NCI-H226 (cell line): ENCODE measurements around the gene GADD45GIP1.

Source experiments
- DNase-seq: peaks from one replicate; pipeline ENCODE4 v3.0.0-alpha.2; 2015

Gene GADD45GIP1

GRCh38 chr19:12956446-12957388 lies at the start of gene GADD45GIP1:
TSS of gene GADD45GIP1 (minus strand) at chr19:12957223. CDS start at chr19:12957212, 11 bp downstream.
- DNase-seq, result peak; percentile 69

DNA sequence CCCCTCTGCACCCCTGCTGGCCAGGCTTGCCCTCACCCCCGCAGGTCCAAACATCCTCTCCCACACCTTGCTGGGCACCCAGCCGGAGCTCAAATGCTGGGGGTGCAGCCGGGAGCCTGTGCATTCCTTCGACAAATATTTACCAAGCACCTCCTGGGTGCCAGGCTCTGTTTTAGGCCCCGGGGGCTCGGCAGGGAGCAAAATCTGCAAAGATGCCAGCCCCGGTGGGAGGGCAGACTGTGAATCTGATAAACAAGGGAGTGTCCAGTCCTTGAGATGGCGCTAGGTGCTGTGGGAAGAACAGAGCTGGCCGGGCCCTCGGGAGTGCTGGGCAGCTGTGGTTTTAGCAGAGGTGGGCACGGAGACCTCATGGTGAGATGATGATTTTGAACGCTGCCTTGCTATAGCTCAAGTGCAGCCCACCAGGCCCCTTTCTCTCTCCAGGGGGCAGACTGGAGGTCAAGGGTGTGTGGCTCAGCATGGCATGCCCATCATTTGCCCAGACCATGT lies 48.9 kb upstream of the GADD45GIP1 start:
- no peak for DNase-seq

- no peak for DNase-seq
Measured at GRCh38 chr19:13005253-13005652, 48.2 kb upstream of the GADD45GIP1 start.

GRCh38 chr19:13004273-13004672 lies 47.2 kb upstream of the GADD45GIP1 start:
- no peak for DNase-seq

DNA sequence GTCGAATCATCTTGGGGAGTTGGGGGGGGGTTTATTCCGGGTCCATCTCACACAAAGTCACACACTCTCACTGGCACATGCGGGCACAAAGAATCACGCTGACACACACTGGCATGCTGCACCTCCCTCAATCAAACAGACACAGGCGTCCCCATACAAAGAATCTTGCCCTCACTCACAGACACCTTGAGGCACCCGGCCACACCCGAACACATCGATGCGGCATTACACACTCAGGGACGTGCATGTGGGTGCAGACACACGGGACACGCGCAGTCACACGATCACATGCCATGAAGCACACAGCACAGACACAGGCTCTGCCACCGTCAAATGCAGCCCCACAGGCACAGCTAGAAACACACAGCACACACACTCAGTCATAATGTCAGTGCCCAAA lies 46.1 kb upstream of the GADD45GIP1 start:
- no peak for DNase-seq

GRCh38 chr19:13002166-13002898 lies 45.3 kb upstream of the GADD45GIP1 start:
- DNase-seq, result no peak

GRCh38 chr19:13001502-13002165 lies 44.6 kb upstream of the GADD45GIP1 start:
- DNase-seq, result no peak

DNA sequence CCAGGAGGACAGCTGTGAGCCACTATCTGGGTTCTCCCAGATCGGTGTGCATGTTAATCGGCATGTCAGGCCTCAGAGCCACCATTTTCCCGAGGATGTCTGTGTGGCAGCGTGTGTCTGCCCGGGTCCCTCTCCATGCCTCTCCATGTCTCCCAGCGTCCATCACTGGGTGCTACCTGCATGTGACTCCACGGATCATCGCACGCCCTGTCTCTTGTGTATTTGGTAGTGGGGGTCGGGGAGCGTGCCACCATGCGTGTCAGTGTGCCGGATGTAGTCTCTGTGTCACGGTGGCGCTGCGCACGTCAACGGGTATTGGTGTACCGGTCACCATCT lies 44.1 kb upstream of the GADD45GIP1 start:
- DNase-seq, result no peak

- no peak for DNase-seq
Measured at GRCh38 chr19:12997967-12998940, 41.2 kb upstream of the GADD45GIP1 start.

DNA sequence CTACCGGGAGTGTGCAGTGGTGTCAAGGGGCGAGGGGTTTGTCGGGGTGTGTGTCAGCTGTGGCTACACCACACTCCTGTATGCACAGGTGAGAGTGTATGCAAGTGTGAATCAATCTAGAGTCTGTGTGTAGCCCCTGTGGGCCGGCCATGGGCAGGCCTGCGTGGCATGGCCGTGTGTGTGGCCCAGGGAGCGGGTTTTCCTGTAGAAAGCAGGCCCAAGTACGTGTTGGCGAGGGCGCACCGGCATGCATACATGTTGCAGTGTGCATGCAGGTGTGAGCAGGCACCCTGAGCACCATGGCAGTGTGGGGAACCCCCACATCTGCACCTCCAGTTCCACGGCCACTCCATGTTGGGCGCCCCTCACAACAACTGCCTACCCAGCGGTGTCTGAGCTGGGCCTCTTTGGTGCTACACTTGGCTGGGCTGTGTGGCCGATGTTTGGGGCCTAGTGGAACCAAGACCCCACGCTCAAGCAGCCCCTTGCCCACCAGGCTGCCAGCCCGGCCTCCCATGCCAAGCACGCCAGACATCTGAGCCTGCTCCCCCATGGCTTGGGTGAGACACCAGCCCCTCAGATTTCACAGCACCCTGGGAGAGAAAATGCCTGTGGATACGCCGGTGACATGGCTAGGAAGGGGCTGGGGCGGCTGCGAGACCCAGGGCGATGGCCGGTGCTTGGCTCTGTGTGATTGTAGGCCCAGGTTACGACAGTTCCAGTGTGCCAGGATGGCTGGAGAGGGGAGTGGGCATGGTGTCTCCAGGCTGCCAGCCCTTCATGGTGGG lies 40.4 kb upstream of the GADD45GIP1 start:
- DNase-seq, result no peak

- DNase-seq, result no peak
Measured at GRCh38 chr19:12996406-12997094, 39.5 kb upstream of the GADD45GIP1 start.

GRCh38 chr19:12995596-12996405 lies 38.8 kb upstream of the GADD45GIP1 start:
- no peak for DNase-seq

- peak; percentile 17 for DNase-seq
Measured at GRCh38 chr19:12994701-12995595, 37.9 kb upstream of the GADD45GIP1 start, which contains the start of gene NFIX. TSS of gene NFIX (plus strand) at chr19:12995475. CDS start at chr19:12995838, 363 bp downstream.

DNA sequence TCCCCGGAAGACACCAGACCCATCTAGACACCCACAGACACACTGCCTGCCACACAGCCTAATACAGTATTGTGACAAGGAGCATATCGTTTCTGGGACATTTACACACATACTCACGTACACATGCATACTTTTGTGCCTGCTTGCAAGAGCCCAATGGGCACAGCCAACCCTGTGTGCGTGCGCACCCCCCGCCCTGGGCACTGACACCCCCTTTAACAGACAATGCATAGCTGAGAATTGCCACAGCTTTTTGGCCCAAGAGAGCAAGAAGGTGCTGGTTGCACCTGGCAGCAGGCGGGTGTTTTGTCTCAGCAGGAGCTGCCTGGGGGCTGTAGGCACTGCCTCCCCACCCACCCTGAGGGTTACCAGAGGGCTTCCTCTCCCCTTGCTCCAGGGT lies 36.5 kb upstream of the GADD45GIP1 start:
- DNase-seq, result no peak

- no peak for DNase-seq
Measured at GRCh38 chr19:12992729-12993128, 35.7 kb upstream of the GADD45GIP1 start.

DNA sequence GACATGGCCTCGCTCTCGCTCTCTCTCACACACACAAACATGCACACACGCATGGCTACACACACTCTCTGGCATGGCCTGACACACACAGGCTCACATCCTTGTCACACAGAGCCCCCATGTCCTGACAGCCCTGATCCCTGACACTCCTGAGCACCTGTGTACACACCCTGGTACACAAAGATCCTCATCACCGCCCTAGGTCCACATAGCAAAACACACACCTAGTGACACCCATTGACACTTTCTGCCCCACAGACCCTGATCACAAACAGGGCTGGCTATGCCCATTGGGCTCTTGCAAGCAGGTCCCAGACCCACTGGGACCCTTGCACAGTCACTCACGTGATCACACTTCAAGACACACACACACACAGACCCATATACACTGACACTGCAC lies 34.3 kb upstream of the GADD45GIP1 start:
- DNase-seq, result no peak

DNA sequence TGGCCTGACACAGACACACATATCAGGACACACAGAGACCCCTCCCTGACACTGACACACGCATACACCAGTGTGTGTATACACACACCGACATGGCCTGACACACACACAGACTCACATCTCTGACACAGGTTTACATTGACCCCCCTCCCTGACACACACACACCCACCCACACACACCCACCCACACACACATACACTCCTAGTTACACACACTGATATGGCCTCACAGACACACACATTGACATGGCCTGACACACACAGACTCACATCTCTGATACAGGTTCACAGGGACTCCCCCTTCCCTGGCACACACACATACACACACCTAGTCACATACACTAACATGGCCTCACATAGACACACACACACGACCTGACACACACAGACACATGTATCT lies 33.8 kb upstream of the GADD45GIP1 start:
- DNase-seq, result no peak

- DNase-seq, result no peak
Measured at GRCh38 chr19:12990431-12990830, 33.4 kb upstream of the GADD45GIP1 start.
